ENCODE data around the gene CPLANE2.
"Not testable (repeated sequence)": the region's sequence is repeated elsewhere in the genome, so short reads cannot be mapped to it uniquely, and the experiment has no call there.

CPLANE2 gene

DNA sequence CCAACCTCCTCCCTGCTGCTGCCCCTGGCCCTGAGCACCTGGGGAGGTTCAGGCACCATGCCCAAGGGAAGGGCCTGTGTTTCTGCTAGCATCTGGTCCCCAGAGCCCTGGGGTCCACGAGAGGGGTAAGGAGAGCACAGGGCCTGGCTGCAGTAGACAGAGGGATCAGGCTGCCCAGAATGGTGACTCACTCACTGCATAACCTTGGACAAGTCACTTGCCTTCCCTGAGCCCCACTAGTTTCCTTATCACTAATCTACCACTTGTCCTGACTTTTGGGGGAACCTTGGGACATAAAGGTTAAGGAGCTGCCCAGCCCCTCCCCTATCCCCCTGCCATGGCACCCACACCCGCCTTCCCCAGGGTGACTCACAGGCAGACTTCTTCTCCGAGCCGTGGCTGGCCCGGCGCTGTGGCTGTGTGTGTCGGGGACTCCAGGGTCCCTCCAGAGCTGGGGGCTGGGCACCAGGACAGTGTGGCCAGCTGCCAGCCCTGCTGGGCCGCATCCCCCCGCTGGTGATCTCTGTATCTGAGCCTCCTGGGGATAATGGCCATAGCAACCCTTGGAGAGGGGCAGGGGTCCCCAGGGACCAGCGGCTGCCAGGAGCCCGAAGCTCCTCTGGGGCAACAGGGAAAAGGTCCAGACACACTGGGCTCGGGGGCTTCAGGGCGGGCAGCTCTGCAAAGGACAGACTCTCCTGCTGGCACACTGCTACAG is 28.6 kb downstream of the CPLANE2 start:
- no peak for DNase-seq

DNA sequence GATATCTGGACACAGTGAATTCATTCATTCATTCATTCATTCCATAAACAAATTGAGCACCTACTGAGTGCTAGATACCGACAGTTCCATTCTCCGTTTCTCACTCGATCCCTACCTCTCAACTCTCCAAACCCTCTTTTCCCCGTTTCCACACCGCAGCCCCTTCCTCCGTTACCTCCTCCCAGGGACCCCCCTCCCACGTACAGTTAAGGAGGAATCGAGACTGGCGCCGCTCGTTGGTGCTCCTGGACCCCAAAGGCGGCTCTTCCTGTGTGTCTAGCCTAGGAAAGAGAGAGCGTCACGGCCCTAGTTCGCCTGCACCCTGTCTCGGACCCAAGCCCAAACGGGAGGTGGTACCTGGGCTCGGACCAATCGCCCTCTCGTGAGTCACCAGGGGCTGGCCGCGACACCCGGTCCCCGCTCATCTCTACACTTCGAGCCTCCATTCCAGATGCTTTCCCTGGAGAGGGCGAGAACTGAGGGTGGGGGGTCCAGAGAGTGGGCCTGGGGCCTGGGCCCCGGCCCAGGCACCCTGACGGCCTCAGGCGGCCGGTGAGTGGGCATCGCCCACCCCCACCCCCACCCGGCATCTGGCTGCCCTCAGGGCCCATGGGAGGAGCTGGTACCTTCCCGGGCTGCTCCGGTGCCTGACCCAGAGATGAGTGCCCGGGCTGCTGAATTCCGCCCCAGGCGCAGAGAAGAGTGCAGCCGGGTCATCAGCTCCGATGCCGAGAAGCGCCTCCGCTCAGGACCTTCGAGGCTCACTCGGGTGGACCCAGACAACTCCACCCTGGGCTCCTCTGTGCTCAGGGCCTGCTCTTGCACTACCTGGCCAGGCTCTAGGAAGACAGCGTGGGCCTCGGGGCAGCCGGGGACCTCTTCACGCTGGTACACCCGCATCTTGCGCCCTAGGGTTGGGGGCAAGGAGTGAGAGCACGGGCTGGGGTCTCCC is 29.4 kb downstream of the CPLANE2 start:
- DNase-seq, result no peak

DNA sequence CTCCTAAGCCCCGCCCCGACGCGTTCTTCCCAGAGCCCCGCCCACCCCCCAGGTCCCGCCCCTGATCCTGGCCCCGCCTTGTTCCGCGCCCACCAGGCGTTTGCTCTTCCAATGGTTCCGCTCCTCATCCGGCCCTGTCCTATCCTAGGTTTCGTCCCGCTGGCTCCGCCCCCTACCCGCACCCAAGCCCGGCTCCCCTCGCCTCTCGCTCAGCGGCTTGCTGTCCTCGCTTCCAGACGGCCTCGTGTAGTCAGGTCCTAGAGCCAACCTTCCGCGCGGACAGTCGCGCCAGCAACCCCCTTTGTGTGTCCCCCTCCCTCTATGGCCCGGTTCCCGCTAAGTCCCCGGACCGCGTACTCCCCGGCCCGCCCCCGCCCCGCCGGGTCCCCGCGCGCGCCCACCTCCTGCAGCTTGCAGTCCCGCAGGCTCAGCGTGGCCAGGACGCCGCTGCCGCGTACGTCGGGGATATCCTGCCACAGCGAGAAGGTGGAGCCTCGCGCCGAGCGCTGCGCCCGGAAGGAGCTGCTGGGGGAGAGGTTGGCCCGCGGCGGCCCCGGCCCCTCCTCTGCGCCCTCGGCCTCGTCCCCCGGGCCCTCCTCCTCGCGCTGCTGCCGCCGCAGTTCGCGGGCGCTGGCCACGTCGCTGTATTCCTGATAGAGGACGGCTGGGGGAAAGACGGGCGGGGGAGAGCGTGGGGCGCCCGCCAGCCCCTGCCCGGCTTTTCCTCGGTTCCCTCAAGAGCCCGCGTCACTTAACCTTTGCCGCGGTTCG is 30.3 kb downstream of the CPLANE2 start:
- peak; percentile 85 to 97 (median 89) for DNase-seq

DNA sequence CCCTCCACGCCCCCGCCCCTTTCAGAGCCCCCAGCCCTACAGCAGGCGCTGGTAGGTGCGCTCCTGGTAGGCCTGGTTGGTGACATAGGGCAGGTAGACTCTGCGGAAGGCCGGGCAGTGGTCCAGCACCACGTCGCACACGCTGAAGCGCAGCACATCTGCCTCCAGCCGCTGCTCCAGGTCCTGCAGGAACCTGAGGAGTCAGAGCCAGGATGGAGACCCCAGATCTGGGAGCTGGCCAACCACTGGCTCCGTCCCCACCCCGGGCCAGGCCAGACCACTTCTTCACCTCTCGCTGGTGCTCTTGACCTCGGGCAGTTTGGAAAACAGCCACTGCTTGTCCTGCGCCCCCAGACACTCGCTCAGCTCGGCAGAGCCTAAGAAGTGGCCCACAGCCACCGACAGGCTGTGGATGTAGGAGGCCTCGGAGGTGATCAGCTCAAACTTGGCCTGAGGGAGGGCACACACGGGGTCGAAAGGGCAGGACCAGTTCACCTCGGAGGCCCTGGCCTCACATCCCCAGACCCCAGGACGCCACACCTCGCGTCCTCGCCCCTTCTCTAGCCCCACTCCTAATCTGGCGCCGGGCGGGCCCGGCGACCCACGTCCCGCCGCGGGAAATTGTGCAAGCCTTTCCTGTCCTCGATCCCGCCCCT is 31.0 kb downstream of the CPLANE2 start:
- no peak for DNase-seq

DNA sequence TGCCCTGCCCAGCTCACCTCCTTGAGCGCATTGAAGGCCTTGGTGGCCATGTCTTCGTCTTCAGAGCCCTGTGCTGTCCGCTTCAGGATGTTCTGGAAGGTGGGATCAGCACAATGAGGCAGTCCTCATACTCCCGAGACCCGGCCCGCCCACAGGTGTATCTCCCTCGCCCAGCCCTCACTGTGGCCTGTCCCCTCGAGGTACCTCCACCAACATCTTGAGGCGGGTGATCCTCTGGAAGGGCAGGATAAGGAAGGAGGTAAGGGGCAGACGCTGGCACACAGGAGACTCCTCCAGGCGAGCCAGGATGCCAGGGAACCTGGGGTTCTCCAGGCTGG is 31.7 kb downstream of the CPLANE2 start:
- no peak for DNase-seq

DNA sequence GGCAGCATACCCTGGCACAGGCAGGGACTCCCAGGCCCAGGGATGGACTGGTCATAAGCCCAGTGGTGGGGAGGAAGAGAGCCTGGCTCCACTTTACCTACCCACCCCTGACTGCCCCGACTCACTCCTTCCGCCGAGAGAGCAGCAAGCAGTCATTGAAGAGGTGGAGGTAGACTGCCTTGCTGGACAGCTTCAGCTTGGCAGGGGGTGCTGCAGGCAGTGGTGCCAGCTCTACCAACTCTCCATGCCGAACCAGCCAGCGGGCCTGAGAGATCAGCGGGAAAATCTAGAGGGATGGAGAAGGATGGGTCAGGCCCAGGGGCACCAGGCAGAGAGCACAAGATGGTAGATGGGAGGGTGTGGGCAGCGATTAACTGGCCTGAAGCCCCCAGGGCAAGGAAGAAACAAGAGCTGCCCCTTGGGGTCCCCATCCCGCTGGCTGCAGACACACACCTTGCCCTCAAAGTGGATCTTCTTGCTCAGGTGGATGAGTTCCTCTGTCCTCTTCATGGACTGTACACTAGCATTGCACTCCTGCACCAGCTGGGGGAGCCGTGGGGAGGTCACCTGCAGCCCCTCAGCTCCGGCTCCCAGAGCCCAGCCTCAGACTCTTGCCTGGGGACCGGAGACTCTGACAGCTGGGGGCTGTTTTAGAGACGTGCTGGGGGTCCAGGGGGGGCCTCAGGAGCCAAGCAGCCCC is 32.2 kb downstream of the CPLANE2 start:
- DNase-seq, result peak in 1 of 5 experiments; percentile 51

DNA sequence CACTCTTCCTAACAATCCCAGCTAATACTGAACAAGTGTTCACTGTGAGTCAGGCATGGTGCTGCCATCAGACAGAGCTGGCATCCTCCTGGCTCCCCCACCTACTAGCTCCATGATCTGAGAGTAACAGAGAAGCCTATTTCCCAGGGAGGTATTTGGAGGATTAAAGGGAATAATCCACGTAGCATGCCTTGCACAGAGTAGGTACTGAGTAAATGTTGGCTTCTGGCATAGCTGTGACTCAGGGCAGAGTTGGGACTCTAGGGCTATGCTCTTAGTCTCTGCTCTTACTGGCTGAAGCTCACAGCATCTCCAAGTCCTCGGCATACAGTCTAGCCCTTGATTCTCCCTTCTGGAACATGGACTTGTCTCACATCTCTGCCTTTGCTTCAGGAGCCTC is 32.8 kb downstream of the CPLANE2 start:
- DNase-seq, result no peak

DNA sequence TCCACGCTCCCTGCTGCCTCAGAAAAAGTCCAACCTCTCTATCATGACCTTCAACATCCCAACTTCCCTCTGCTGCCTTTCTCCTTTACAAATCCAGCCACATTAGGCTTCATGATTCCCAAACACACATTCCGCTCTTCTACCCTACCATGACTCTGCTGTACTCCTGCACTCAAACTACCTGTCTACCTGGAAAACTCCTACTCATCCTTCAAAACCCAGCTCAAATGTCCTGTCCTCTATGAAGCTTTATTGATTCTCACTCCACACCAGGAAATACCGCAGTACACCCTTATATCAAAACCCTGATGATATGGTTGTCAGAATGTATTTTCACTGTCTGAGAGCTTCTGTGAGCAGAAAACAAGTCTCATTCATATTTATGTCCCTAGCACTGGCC is 33.4 kb downstream of the CPLANE2 start:
- DNase-seq, result no peak

DNA sequence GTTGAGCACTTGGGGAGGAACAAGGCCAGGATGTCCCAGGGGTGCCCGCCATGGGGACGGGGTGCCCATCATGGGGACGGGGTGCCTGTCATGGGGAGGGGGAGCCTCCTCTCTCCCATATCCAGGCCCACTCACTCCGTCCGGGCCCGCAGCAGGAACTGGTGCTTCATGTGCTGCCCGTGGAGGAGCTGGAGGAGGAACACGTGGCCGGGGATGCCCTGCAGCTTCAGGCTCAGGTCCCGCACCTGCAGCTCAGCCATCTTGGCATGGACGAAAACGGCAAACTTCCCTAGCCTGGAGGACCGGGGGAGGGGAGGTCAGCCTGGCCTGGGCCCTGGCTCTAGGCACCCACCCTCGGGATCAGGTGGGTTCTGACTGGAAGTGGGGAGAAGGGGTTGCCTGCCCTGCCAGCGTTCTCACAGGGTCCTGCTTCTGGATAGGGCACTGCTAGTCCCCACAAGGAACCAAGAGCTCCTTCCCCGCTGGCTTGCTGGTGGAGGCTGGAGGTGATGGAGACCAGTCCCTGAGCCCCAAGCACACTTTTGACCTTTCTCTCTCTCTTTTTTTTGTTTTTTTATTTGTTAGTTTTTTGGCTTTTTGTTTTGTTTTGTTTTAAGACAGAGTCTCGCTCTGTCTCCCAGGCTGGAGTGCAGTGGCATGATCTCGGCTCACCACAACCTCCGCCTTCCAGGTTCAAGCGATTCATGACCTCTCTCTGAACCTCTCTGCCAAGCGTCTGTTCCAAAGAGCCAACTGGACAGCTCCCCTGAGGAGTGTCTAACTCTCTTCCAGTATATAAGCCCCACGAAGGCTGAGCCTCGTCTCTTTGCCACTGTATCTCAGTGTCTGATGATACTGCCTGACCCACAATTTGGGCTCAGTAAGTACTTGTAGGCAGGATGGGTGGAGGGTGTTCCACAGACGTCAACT is 34.4 kb downstream of the CPLANE2 start:
- DNase-seq, result no peak

DNA sequence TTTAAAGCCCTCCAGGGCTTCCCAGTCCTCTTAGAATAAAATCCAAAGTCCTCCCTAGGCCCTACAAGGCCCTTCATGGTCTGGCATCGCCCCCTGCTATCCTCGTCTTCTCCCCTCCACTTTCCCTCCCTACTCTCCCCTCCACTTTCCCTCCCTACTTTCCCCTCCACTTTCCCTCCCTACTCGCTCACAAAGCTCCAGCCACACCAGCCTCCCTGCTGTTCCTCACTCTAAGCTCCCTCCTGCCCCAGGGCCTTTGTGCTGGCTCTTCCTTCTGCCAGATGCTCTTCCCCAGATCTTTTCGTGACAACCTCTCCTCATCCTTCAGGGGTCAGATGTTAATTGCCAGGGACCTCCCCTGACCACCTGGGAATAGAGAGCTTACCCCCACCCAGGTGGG is 37.3 kb downstream of the CPLANE2 start:
- DNase-seq, result no peak

DNA sequence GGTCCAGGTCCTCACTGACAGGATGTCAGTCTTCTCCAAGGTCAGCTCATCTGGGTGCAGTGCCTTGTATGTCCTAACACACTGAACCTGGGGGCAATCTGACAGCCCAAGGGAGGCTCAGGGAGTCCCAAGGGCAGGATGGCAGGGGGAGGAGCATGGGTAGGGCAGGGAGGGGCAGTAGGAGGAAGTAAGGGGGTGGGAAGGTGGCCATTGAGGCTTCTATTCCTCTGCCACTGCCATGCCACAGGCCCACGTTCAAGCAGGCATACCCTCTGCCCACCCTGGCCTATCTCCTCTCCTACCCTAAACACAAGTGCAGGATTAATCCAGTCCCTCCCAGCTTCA is 37.9 kb downstream of the CPLANE2 start:
- DNase-seq, result no peak

DNA sequence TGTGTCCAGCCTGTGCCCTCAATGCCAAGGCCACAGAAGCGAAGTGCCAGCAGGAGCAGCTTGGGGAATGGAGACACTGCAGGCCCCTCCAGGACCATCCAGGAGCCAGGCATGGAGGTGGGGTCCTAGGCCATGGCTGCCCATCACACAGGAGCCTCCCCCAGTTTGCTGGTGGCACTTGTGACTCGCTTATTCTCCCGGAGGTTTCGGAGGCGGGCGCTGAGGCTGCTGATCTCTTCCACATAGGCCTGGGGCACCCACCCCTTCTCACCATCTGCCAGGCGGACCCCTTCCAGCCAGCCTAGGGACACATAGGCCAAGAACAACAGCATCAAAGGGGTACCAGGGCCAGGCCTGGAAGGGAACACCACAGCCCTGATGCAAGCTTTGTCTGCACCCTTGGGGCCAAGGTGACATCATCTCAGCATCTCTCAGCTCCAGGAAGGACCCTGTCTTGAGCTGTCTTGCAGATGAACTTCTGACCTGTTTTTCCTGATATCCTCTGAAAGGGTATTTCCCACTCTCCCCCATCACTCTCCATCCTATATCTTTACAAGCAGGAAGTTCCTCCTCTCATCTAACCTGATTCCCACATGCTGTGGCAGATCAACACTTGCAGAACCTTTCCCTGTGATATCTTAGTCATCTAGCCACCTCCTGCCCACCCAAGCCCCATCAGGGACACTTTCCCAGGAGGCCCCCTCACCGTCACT is 38.4 kb downstream of the CPLANE2 start:
- DNase-seq, result no peak

DNA sequence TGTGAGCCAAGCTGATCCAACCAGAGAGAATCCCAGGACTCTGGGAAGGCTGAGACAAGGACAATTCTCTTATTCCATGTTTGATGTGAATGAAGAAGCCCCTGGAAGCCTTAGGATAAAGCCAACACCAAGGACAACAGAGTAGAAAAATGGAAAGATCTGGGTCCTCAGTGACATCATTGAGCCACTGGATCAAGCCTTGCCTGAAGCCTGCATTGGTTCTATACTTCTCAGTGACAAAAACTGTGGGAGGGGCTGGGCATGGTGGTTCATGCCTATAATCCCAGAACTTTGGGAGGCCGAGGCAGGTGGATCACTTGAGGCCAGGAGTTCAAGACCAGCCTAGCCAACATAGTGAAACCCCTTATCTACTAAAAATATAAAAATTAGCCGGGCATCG is 40.1 kb downstream of the CPLANE2 start:
- no peak for DNase-seq

DNA sequence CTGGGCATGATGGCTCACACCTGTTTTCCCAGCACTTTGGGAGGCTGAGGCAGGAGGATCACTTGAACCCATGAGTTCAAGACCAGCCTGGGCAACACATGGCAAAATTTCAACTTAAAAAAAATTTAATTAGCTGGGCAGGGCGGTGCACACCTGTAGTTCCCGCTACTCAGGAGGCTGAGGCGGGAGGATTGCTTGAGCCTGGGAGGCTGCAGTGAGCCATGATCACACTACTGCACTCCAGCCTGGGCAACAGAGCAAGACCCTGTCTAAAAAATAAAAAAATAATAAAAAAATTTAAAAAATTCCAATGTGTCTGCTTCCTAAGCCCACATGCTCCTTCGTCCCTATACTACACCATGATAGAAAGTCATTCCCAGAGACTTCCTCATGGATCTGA is 40.8 kb downstream of the CPLANE2 start:
- DNase-seq, result not testable (repeated sequence)

DNA sequence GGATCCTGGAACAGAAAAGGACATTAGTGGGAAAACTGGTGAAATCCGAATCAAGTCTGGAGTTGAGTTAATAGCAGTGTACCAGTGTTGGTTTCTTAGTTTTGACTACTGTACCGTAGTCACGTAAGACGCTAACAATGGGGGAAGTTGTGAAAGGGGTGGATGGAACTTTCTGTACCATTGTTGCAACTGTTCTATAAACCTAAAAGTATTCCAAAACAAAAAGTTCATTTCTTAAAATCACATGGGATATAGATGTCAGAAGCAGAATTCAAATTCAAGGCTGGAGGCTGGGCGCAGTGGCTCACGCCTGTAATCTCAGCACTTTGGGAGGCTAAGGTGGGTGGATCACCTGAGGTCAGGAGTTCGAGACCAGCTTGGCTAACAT is 41.5 kb downstream of the CPLANE2 start:
- DNase-seq, result no peak

DNA sequence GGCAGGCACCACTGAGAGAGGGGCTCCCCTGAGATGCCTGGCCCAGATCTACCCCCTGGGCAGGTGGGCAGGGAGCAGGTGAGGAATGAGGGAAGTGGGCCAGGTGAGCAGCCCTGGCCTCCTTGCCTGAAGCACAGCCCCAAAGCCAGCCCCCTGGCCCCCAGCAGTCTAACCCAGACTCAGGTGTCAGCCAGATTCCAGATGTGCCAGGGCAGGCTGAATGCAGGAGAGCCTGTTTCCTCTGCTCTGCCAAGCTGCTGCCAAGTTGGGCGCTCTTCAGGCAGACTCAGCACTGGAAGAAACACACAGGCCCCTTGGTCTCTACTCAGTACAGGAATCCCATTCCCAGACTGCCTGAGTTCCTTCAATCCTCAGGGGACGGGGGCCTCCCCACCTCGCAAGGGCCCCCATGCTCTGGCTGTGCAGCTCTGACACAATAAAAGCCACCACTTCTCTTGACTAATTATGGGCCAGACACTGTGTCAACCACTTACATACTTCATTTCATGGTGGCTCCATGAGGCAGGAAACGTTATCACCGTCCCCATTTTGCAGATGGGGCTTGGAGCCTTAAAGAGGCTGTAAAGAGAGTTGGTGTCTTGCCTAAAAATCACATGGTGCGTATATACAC is 45.0 kb downstream of the CPLANE2 start:
- DNase-seq, result no peak

DNA sequence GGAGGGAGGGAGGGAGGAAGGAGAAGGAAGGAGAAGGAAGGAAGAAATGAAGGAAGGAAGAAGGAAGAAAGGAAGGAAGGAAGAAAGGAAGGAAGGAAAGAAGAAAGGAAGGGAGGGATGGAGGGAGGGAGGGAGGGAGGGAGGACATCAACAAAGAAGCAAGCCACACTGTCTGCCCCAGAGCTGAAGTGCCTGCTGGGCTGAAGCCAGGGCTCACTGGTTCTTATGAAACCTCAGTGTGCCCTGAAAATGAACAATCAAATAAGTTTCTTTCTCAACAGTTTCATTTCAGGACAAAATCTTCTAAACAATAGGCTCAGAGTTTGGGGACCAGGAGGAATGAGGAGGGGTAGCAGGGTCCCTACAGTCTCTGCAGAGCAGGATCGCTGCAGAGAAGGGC is 45.7 kb downstream of the CPLANE2 start:
- DNase-seq, result no peak

DNA sequence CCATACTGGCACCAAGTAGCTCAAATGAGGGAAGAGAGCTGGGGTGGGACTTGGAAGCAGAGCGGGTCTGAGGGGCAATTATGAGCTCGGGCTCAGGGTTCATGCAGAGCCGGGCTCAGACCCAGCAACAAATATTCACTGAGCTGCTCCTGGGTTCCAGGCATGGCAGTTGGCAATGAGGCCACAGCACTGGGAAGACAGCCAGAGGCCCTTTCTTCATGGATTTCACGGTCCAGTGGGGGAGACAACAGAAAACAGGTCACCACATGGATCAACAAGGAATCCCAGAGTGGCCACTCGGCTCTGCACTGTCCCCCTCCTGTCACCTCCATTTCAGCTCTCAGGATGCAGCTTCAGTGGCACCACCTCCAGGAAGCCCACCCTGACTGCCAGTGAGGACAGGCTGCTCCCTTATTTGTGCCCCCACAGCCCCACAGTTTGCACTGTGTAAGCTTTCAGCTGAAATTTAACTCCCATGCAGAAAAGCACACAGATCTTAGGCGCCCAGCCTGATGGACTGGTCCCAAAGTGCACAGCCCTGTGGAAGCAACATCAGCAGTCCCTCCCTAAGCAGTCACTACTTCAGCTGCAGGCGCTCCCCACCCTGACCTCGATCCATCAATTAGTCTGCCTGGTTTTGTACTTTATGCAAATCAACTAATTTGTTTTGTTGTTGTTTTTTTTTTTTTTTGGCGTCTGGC is 46.9 kb downstream of the CPLANE2 start:
- DNase-seq, result no peak

DNA sequence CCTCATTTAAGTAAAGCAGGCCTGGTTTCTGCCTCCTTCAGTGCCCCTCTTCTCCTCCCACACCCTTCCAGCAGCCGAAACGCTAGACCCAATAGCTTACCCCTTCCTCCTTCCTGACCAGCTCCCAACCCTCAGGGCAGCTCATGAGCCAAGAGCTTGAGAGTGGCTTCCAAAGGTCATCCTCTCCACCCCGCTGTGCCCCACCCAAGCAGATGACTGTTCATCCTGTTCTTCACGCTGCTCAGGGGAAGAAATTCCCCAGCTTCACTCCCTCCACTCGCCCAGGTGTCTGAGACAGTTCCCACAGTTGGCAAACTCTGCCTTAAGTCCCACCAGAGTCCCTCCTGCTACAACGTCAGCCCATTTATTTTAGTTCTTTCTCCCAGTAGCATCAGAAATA is 48.0 kb downstream of the CPLANE2 start:
- no peak for DNase-seq

Measured in T-helper 2 cell (primary cell).